ENCODE results near the gene BUD31. TPM values are rescaled to one million over a fixed set of nuclear protein-coding genes. Genes with fewer than 3 reads are reported as not detected.

Gene BUD31
- total and polyA plus RNA-seq, 2 of the 13 experiments (the other 11 are each of a cell fraction or from before 2014, with no cell fraction given): 35.1 to 79.1 TPM

- H3K4me2 ChIP-seq (ENCODE audit: low read depth, low read length): no peak overlapping the region
- POLR2A ChIA-PET: interaction anchor here (1.1 kb wide), 1 partner anchor 9 kb away, joined by 3 read pairs; the partner anchor contains the start of genes CPSF4 and PTCD1
- H2AFZ ChIP-seq (ENCODE audit: low read length): no peak overlapping the region
- ATAC-seq: no peak
- no peaks in the 10 kb centered on the region for H3K79me2 ChIP-seq (ENCODE audit: insufficient read depth, low read length)
- no peak overlapping the region for H3K4me3 ChIP-seq (replicated peaks in 1 of 3; ENCODE audit: insufficient read depth in 1 of 3, low read depth in 2 of 3, low read length in 3 of 3)
- in situ Hi-C loops (cut with HindIII; ENCODE audit: extremely low pct_ligation_motif_present, low pct_unique_long_range_greater_than_20kb) (no loop called here), intact Hi-C loops (cut with micrococcal nuclease; ENCODE audit: unreplicated experiment) (no loop called here)
- H3K27me3 ChIP-seq (ENCODE audit: control insufficient read depth in 1 of 2, insufficient read depth in 2 of 2, low read length in 2 of 2): no peaks in the 10 kb centered on the region
- peaks cover 24% of the 10 kb centered on the region for H3K4me1 ChIP-seq (ENCODE audit: insufficient read depth, low read length)
- no peak for DNase-seq (ENCODE audit: low spot score)
- no peak overlapping the region for H3K9ac ChIP-seq (ENCODE audit: insufficient read depth, low read depth, low read length)
- TF ChIP-seq DRAP1 (CRISPR knock-in tag; IDR thresholded peaks at IDR 0.05): no peak
- TF ChIP-seq HMG20A (CRISPR knock-in tag; IDR thresholded peaks at IDR 0.05; ENCODE audit: borderline replicate concordance): no peak
- no peak for TF ChIP-seq ZNF775 (CRISPR knock-in tag; IDR thresholded peaks at IDR 0.05; ENCODE audit: borderline replicate concordance)
- no peak for TF ChIP-seq CHD4 (IDR thresholded peaks at IDR 0.05; ENCODE audit: borderline replicate concordance, low read length)
- no peak for TF ChIP-seq THAP9 (CRISPR knock-in tag; IDR thresholded peaks at IDR 0.05; ENCODE audit: borderline replicate concordance)
- TF ChIP-seq GABPA (IDR thresholded peaks at IDR 0.05; ENCODE audit: low read depth, low read length): no peak
- TF ChIP-seq GABPA (CRISPR knock-in tag; IDR thresholded peaks at IDR 0.05; ENCODE audit: low read depth): no peak
- no peak for TF ChIP-seq ZBTB1 (CRISPR knock-in tag; IDR thresholded peaks at IDR 0.05; ENCODE audit: borderline replicate concordance)
- TF ChIP-seq ERF (CRISPR knock-in tag; IDR thresholded peaks at IDR 0.05): no peak
- no peak for TF ChIP-seq NFE2L1 (CRISPR knock-in tag; IDR thresholded peaks at IDR 0.05; ENCODE audit: borderline replicate concordance)
- TF ChIP-seq ZNF496 (CRISPR knock-in tag; IDR thresholded peaks at IDR 0.05; ENCODE audit: insufficient replicate concordance): no peak
- no peak for TF ChIP-seq ZMAT3 (CRISPR knock-in tag; conservative IDR thresholded peaks at IDR 0.05)
- no peak for TF ChIP-seq ZFP90 (CRISPR knock-in tag; IDR thresholded peaks at IDR 0.05; ENCODE audit: borderline replicate concordance)
- no peak for TF ChIP-seq CSRNP1 (CRISPR knock-in tag; IDR thresholded peaks at IDR 0.05)
- TF ChIP-seq ZNF207 (IDR thresholded peaks at IDR 0.05; ENCODE audit: borderline replicate concordance): no peak
- no peak for TF ChIP-seq ZNF367 (CRISPR knock-in tag; IDR thresholded peaks at IDR 0.05; ENCODE audit: borderline replicate concordance)
- no peak for FAIRE-seq
- CTCF ChIA-PET (ENCODE audit: low intra/inter-chr PET ratio, low total read pairs): no interaction called here
- whole genome bisulfite sequencing (ENCODE audit: low lambda C conversion rate): 94% methylated on average over 6 of the region's 8 CpGs
- no TSS peak for BruUV-seq (replicated peaks)
- peaks cover 12 to 30% of the 10 kb centered on the region in 2 experiments for H3K36me3 ChIP-seq (replicated peaks in 1 of 2; ENCODE audit: control insufficient read depth in 1 of 2, insufficient read depth in 2 of 2, low read length in 2 of 2)
- H3K9me3 ChIP-seq (ENCODE audit: low read length): no peaks in the 10 kb centered on the region
- no peak overlapping the region for H3K27ac ChIP-seq (ENCODE audit: extremely low read length, insufficient read depth, low read length)
- H4K20me1 ChIP-seq (ENCODE audit: insufficient read depth, low read length): no peaks in the 10 kb centered on the region
These were observed 21.0 kb downstream of the BUD31 start for GRCh38 chr7:99429756-99430155.

All from HepG2 (cell line).